NCI-H1417 (cell line): ENCODE measurements around the gene NLRP6.
"Not testable (repeated sequence)": the region's sequence is repeated elsewhere in the genome, so short reads cannot be mapped to it uniquely, and the experiment has no call there.

Experiments used
- DNase-seq, 3 experiments: peaks; one replicate each; lab custom pipeline; 2025; lab: John Stamatoyannopoulos, UW

NLRP6 gene

GRCh38 chr11:293852-294661 lies 15.8 kb downstream of the NLRP6 start:
- no peak for DNase-seq

GRCh38 chr11:294780-295179 lies 16.6 kb downstream of the NLRP6 start:
- no peak for DNase-seq

DNA sequence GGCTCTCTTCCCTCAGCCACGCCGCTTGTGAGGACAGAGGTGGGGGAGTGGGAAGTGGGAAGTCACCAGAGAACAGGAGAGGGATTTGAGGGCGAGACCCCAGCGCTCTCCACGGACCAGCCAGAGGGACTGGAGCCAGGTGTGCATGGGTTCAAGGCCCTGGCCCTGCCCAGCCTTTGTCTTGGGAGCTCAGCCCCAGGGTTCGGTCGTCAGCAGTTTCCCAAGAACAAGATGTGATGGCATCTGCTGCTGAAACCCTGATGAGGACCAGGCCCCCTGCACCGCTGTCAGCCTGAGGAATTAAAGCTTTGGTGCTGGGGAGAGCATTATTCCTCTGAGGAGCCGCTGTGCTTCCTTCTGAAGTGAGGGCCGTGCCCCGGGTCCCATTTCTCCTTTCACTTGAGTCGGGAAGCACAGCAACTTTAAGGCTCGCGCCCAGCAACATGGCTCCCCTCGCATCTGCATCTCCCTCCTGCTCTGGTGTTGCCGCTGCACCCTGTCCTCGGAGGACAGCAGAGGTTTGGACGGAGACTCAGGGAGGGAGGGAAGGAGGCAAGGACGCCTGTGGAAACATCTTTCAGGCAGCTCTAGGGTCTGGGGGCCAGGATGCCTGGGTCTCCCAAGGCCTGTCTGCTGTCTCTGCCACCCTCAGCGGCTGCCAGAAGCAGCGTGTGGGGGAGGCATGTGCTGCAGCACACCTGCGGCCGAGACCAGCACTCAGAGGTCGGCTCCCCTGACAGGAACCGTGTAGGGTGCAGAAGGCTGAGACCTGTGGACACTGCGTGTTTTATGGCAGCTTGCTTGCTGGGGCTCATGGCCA lies 17.4 kb downstream of the NLRP6 start:
- no peak for DNase-seq

- no peak for DNase-seq
Observed at GRCh38 chr11:296171-297050, 18.2 kb downstream of the NLRP6 start.

DNA sequence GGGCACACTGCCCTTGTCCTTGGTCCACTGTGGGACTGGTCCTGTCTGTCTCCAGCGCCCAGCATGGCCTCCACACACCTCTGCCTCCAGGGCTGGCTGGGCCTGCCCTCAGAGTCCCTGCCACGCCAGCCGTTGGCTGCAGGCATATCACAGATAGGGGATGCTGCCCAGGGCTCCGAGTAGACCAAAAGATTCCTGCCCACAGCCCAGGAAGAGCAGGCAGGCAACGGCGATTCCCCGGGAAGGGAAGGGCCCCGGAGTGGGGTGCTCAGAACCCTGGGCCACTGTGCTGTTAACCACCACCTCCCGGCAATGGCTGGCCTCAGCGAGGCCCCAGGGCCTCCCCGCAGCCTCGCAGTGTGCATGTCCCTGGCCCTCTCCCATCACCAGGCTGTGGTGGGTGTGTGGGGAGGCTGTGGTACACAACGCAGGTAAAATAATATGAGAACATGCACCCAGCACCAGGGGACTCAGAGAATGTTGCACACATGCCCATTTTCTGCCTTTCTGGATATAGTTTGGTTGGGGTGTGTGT lies 18.9 kb downstream of the NLRP6 start:
- DNase-seq, result no peak

GRCh38 chr11:297586-298405 lies 19.6 kb downstream of the NLRP6 start:
- DNase-seq, result no peak

DNA sequence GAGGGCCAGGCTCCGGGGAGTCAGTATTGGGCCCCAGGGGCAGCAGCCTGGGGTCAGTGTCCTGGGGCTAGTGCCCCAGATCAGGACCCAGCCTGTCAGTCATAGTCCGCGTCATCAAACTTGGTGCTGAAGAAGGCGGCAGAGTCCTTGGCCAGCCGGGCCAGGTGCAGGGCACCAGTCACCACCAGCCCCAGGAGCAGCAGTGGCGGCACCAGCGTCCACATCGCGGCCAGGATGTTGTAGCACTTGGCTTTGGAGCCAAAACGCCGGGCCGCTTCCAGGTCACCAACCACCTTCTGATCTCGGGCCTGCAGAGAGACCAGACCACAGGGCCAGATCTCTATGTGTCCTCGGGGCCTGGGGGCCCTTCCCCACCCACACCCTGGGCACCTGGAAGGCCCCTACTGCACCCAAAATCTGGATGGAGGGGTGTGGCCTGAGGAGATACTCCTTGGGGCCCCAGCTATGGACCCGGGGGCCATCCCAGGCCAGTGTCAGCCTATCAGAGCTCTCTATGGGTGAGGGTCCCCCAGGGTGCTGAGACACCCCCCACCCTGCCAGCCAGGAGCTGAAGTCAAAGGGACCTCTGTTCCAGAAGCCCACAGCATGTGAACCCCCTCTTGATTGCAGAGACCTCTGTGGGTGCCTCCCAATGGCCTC lies 20.3 kb downstream of the NLRP6 start:
- no peak for DNase-seq

- no peak for DNase-seq
Observed at GRCh38 chr11:299081-299891, 21.1 kb downstream of the NLRP6 start, which contains the start of gene IFITM5. Gene IFITM5 (minus strand): TSS chr11:299526. CDS start chr11:299490, 36 bp downstream.

DNA sequence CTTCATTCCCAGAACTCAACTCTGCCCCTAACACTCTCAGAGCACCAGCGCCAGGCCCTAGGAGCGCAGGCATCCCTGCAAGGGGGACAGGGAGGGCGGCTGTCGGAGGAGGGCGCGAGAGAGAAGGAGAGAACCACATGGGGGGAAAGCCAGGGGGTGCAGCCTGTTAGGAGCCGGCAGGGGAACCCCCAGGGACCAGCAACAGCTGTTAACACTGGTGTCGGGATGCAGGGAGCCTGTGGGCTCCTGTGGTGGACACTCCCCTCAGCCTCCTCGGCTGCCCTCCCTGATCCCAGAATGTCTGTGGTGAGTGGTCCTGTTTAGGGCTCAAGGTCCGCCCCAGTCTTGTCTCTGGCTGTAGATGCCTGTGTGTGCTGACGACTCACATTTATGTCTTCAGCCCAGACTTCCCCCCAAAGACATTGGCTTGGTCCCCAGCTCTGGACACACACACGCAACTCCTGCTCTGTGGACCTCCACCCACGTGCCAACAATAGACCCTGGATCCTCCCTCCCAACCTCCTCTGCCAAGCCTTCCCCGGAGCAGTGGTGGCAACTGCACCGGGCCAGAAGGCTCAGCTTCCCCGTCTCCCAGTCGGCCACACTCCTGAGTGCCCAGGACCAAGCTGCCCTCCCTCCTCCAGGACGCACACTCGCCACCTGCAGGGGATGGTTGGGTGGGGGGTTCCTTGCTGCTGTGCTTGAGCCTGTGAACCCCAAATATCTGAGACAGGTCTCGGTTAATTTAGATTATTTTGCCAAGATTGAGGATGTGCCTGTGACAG lies 21.9 kb downstream of the NLRP6 start:
- no peak for DNase-seq

GRCh38 chr11:303363-303762 lies 25.2 kb downstream of the NLRP6 start:
- no peak for DNase-seq

DNA sequence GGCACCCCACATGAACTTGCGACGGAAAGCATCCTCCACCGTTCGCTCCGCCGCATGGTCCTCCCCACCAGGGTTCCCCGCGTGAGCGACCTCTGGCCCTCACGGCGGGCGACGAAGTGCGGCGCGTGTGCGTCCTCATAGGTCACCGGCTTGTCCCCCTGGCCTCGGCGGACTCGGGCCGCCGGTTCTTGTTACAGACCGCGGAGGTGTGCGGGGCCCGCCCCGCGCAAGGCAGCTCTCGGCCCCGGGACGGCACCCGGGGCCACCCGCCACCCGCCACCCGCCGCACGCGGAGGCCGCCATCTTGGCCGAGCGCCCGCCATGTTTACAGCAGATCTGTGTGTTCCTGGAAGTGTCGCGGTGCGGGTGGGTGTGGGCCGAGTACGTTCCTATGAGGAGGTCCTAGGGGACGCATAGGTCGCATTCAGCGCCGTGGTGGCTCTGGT lies 25.9 kb downstream of the NLRP6 start:
- no peak for DNase-seq

- DNase-seq, result peak; percentile 6 to 42 (median 33)
Observed at GRCh38 chr11:304915-305843, 27.0 kb downstream of the NLRP6 start.

GRCh38 chr11:305844-306211 lies 27.6 kb downstream of the NLRP6 start:
- DNase-seq, result no peak

DNA sequence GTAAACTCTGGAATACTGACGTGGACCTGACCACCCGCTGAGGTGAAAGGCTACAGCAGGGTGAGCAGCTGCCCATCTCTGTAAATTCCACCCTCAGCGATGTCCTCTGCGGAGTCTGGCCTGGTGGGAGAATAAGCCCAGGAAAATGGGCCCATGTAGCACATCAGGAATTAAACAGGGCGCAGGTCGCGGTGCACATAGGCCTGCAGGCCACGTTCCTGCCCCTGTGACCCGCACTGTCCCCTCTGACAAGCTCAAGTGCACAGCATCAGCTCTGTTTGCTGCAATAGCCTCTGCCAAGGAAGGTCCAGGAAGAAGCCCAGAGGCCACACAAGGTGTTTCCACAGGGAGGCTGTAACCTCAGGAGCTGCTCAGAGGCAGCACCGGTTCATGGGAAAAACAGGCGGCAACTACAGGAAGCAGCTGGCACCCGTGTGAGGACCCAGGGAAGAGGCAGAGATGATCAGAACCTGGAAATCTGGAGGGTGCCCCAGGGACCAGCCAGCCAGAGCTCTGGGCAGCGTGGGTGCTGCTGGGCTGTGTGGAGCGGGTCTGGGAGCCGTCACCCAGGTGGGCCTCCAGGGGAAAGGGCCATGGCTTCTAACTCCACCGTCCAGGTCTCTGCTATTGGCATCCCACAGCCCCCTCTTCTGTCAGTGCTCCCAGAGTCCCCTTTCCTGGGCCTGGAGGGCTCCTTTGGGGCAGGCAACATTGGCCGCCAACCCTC lies 28.6 kb downstream of the NLRP6 start:
- no peak for DNase-seq

GRCh38 chr11:307766-308708 lies 29.8 kb downstream of the NLRP6 start, which contains the start of gene IFITM2:
Gene IFITM2 (plus strand): TSS chr11:307816. CDS start chr11:308193, 377 bp downstream.
- DNase-seq, result not testable (repeated sequence)
